Measurements from ENCODE around the gene TTLL11. TPM values are rescaled to one million over a fixed set of nuclear protein-coding genes. Genes with fewer than 3 reads are reported as not detected.

The TTLL11 gene
- total and polyA plus RNA-seq, 2 experiments from 2014 or later = 5.5 to 7.6 TPM

DNA sequence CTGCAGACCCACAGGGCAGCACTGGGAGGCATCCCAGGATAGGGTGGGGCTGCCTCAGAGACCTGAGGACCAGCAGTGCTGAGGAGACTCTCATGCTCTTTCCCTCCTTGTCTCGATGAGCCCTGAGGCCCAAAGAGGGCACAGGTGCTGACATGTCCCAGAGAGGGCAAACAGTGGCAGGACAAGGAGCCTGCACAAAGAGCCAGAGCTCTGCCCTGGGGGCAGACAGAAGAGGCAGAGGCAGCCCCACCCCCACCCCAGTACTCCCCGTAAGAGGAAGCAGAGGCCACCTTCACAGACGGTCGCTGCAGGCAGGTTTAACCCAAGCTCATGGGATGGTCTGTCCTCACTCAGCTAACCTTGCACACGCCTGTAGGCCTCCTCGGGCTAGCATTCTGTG lies 29.4 kb upstream of the TTLL11 start:
- no peak overlapping the region for H3K4me3 ChIP-seq
- H3K27ac ChIP-seq = no peak overlapping the region
- no peaks in the 10 kb centered on the region for H3K9me3 ChIP-seq (ENCODE audit: low read depth)
- no peak overlapping the region for H3K4me2 ChIP-seq
- no peaks in the 10 kb centered on the region for H4K20me1 ChIP-seq (ENCODE audit: insufficient read depth, poor library complexity, severe bottlenecking)
- TF ChIP-seq, protein P1, sequence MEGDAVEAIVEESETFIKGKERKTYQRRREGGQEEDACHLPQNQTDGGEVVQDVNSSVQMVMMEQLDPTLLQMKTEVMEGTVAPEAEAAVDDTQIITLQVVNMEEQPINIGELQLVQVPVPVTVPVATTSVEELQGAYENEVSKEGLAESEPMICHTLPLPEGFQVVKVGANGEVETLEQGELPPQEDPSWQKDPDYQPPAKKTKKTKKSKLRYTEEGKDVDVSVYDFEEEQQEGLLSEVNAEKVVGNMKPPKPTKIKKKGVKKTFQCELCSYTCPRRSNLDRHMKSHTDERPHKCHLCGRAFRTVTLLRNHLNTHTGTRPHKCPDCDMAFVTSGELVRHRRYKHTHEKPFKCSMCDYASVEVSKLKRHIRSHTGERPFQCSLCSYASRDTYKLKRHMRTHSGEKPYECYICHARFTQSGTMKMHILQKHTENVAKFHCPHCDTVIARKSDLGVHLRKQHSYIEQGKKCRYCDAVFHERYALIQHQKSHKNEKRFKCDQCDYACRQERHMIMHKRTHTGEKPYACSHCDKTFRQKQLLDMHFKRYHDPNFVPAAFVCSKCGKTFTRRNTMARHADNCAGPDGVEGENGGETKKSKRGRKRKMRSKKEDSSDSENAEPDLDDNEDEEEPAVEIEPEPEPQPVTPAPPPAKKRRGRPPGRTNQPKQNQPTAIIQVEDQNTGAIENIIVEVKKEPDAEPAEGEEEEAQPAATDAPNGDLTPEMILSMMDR (IDR thresholded peaks at IDR 0.05; ENCODE audit: poor library complexity) = no peak
- TF ChIP-seq EZH2phosphoT487 (IDR thresholded peaks at IDR 0.05; ENCODE audit: low read depth, severe bottlenecking, unreplicated experiment) (no peak), EZH2 (IDR thresholded peaks at IDR 0.05; ENCODE audit: borderline replicate concordance) (no peak)
- WGBS (ENCODE audit: low lambda C conversion rate, missing lambda C conversion rate) = 51% methylated on average over 6 of the region's 6 CpGs
- no peak overlapping the region for H2AFZ ChIP-seq
- H3K9me2 ChIP-seq (replicated peaks; ENCODE audit: insufficient read depth) = no peaks in the 10 kb centered on the region
- H3K4me1 ChIP-seq (ENCODE audit: insufficient read depth) = peaks cover 12% of the 10 kb centered on the region
- no peaks in the 10 kb centered on the region for H3K36me3 ChIP-seq (replicated peaks; ENCODE audit: insufficient read depth, low read depth)
- DNase-seq (ENCODE audit: low spot score) = no peak
- H3K27me3 ChIP-seq = peaks cover 24% of the 10 kb centered on the region
- no peaks in the 10 kb centered on the region for H3K79me2 ChIP-seq

DNA sequence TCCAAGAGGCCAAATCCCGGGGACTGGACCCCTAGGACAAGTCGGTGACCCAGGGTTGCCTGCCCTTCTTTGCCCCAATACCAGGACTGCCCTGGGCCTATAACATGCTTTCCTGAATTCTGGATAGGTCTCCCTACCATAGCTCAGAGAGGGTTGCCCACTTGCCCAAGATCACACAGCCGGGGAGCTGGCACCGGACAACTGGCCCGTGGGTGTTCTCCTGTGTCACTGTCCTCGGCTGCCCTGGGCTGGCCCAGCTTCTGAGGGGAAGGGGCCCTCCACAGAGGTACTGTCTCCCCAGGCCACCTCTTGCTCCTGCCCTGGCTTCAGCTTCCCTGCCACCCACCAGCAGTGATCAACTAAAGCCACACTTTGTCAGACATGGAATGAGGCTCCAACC lies 28.8 kb upstream of the TTLL11 start:
- Histone ChIP-seq H3K27me3 (peaks cover 19% of the 10 kb centered on the region), H3K4me3 (no peak overlapping the region), H2AFZ (no peak overlapping the region), H3K36me3 (replicated peaks; ENCODE audit: insufficient read depth, low read depth) (no peaks in the 10 kb centered on the region), H3K27ac (no peak overlapping the region), H3K9me2 (replicated peaks; ENCODE audit: insufficient read depth) (no peaks in the 10 kb centered on the region), H3K4me1 (ENCODE audit: insufficient read depth) (peaks cover 11% of the 10 kb centered on the region), H3K9me3 (ENCODE audit: low read depth) (no peaks in the 10 kb centered on the region), H3K4me2 (no peak overlapping the region), H4K20me1 (ENCODE audit: insufficient read depth, poor library complexity, severe bottlenecking) (no peaks in the 10 kb centered on the region), H3K79me2 (no peaks in the 10 kb centered on the region)
- no peak for DNase-seq (ENCODE audit: low spot score)
- TF ChIP-seq EZH2phosphoT487 (IDR thresholded peaks at IDR 0.05; ENCODE audit: low read depth, severe bottlenecking, unreplicated experiment) (no peak), EZH2 (IDR thresholded peaks at IDR 0.05; ENCODE audit: borderline replicate concordance) (no peak)
- TF ChIP-seq, protein P1 (IDR thresholded peaks at IDR 0.05; ENCODE audit: poor library complexity) = no peak
- 88% methylated on average over 6 of the region's 6 CpGs for WGBS (ENCODE audit: low lambda C conversion rate, missing lambda C conversion rate)

DNA sequence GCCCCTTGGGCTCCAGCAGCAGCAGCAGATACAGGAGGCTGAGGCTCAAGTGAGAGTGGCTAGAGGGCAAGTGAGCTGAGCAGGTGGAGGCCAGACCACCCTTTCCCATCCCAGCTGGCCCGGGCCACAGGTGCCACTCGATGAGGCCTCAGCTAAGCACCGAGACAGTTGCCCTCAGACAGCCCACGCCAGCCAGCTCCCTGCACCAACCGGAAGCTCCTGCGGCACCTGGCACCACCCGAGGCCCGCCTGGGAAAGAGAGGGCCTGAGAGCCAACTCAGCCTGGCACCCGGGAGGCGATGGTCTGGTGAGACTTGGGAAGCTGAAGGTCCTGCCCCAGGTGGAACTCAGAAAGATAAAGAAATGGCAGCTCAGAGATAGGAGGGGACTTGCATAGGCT lies 28.3 kb upstream of the TTLL11 start:
- Histone ChIP-seq H3K9me3 (ENCODE audit: low read depth) (no peaks in the 10 kb centered on the region), H3K4me1 (ENCODE audit: insufficient read depth) (peaks cover 5% of the 10 kb centered on the region), H3K4me3 (no peak overlapping the region), H3K27me3 (peaks cover 14% of the 10 kb centered on the region), H3K9me2 (replicated peaks; ENCODE audit: insufficient read depth) (no peaks in the 10 kb centered on the region), H2AFZ (no peak overlapping the region), H3K36me3 (replicated peaks; ENCODE audit: insufficient read depth, low read depth) (no peaks in the 10 kb centered on the region), H3K4me2 (no peak overlapping the region), H3K27ac (no peak overlapping the region), H3K79me2 (no peaks in the 10 kb centered on the region), H4K20me1 (ENCODE audit: insufficient read depth, poor library complexity, severe bottlenecking) (no peaks in the 10 kb centered on the region)
- WGBS (ENCODE audit: low lambda C conversion rate, missing lambda C conversion rate) = 94% methylated on average over 10 of the region's 10 CpGs
- TF ChIP-seq, protein P1 (IDR thresholded peaks at IDR 0.05; ENCODE audit: poor library complexity) = no peak
- no peak for TF ChIP-seq EZH2phosphoT487 (IDR thresholded peaks at IDR 0.05; ENCODE audit: low read depth, severe bottlenecking, unreplicated experiment)
- no peak for TF ChIP-seq EZH2 (IDR thresholded peaks at IDR 0.05; ENCODE audit: borderline replicate concordance)
- DNase-seq (ENCODE audit: low spot score) = no peak

Data from hepatocyte (in vitro differentiated cells).